Mesothelial cell of epicardium (in vitro differentiated cells): Measurements from ENCODE around the gene NCOA1. TPM values are rescaled to one million over a fixed set of nuclear protein-coding genes. Genes with fewer than 3 reads are reported as not detected.

ENCODE experiments used
- DNase-seq, 2 experiments: peaks; one replicate each; pipeline ENCODE4 v3.0.0; 2021; ENCODE audit warnings: low spot score in 2 of 2; ENCODE audit not compliant: unreplicated experiment in 2 of 2
- H3K27ac Mint-ChIP-seq: 2 replicates; pipeline ENCODE4 v1.8.0; 2021; ENCODE audit warnings: mixed read lengths
- H3K27me3 Mint-ChIP-seq: 2 replicates; pipeline ENCODE4 v1.8.0; 2021; ENCODE audit warnings: low read depth, mixed read lengths
- H3K36me3 Mint-ChIP-seq: 2 replicates; pipeline ENCODE4 v1.8.0; 2021; ENCODE audit warnings: mixed read lengths
- H3K4me1 Mint-ChIP-seq: 2 replicates; pipeline ENCODE4 v1.8.0; 2021; ENCODE audit warnings: mixed read lengths
- H3K4me3 Mint-ChIP-seq: 2 replicates; pipeline ENCODE4 v1.8.0; 2021; ENCODE audit warnings: mild to moderate bottlenecking, moderate library complexity, mixed read lengths
- H3K9me3 Mint-ChIP-seq: 2 replicates; pipeline ENCODE4 v1.8.0; 2021; ENCODE audit warnings: mixed read lengths
- total RNA-seq: library from RNA; stranded (reverse); gene quantifications from 3 replicates; pipeline ENCODE4 v1.2.1, GENCODE V29; 2021
- TF ChIP-seq, protein P1 (sequence below): fragments of 200-600 bp; sonication (generic); IDR thresholded peaks from one replicate; pipeline ENCODE4 v1.5.0; 2021; ENCODE audit warnings: antibody characterized with exemption; ENCODE audit not compliant: unreplicated experiment

NCOA1 gene
- total RNA-seq, 1 donor from 2014 or later: 35.1 TPM

DNA sequence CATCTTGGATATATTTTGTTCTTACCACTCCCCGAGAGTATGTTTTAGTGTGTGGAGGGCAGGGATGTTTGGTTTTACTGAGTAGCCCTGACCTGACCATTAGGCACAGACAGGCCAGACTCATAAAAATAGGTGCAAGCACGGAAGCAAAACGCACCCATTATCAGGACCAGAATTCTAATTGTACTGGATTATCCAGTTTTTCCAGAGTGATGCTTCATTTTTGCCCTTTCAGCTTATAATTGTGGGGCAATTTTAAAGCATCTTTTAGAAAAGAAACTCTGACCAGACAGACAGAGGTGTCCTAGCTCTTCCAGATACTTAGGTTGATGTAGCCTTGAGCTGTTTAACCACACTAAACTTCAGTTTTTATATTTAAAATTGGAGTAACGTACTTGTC, 4.4 kb downstream of the NCOA1 start:
- H3K4me1 Mint-ChIP-seq: peaks cover 27% of the 10 kb centered on the region
- H3K9me3 Mint-ChIP-seq: no peaks in the 10 kb centered on the region
- TF ChIP-seq, protein P1, sequence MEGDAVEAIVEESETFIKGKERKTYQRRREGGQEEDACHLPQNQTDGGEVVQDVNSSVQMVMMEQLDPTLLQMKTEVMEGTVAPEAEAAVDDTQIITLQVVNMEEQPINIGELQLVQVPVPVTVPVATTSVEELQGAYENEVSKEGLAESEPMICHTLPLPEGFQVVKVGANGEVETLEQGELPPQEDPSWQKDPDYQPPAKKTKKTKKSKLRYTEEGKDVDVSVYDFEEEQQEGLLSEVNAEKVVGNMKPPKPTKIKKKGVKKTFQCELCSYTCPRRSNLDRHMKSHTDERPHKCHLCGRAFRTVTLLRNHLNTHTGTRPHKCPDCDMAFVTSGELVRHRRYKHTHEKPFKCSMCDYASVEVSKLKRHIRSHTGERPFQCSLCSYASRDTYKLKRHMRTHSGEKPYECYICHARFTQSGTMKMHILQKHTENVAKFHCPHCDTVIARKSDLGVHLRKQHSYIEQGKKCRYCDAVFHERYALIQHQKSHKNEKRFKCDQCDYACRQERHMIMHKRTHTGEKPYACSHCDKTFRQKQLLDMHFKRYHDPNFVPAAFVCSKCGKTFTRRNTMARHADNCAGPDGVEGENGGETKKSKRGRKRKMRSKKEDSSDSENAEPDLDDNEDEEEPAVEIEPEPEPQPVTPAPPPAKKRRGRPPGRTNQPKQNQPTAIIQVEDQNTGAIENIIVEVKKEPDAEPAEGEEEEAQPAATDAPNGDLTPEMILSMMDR: no peak
- H3K27ac Mint-ChIP-seq: no peak overlapping the region
- no peaks in the 10 kb centered on the region for H3K27me3 Mint-ChIP-seq
- no peak overlapping the region for H3K4me3 Mint-ChIP-seq
- H3K36me3 Mint-ChIP-seq: no peaks in the 10 kb centered on the region
- no peak for DNase-seq

DNA sequence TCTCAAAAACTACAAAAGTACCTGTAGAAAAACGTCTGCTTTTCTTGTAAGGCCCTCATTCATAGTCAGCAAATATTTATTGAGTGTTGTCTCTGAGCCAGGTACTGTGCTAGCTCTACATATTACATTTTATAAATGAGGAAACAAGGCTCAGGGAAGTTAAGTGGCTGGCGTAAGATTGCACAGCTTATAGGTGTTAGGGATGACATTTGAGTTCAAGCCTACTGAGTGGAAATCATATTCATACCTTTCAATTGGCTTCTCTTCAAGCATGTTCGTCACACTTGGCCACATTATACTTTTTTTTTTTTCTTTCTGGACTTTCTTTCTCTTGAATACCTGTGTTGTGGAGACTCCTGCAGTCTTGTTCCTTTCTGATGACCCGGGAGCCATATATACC, 5.9 kb downstream of the NCOA1 start:
- no peaks in the 10 kb centered on the region for H3K36me3 Mint-ChIP-seq
- no peak overlapping the region for H3K4me3 Mint-ChIP-seq
- DNase-seq: no peak
- H3K27ac Mint-ChIP-seq: no peak overlapping the region
- TF ChIP-seq, protein P1: no peak
- peaks cover 25% of the 10 kb centered on the region for H3K4me1 Mint-ChIP-seq
- H3K27me3 Mint-ChIP-seq: no peaks in the 10 kb centered on the region
- H3K9me3 Mint-ChIP-seq: no peaks in the 10 kb centered on the region

DNA sequence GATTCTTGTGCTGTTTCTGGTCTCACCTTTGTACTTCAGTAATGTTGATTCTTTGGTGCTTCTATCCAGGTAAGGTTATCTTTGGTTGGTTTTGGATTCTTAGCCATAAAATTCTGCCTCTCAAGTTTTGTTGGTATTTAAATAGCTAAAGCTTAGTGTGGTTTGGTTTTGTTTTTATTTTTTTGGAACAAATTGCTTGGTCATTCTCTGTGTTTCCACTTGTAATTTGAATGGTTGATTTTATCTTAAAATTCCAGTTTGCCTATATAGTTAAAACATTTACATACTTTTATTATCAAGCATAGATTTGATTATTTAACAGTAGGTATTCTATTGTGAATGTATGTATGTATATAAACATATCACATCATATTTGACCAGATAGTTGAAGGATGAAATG, 6.6 kb downstream of the NCOA1 start:
- H3K4me1 Mint-ChIP-seq: peaks cover 18% of the 10 kb centered on the region
- TF ChIP-seq, protein P1: no peak
- H3K27me3 Mint-ChIP-seq: no peaks in the 10 kb centered on the region
- no peaks in the 10 kb centered on the region for H3K9me3 Mint-ChIP-seq
- H3K36me3 Mint-ChIP-seq: no peaks in the 10 kb centered on the region
- no peak overlapping the region for H3K4me3 Mint-ChIP-seq
- no peak for DNase-seq
- no peak overlapping the region for H3K27ac Mint-ChIP-seq

DNA sequence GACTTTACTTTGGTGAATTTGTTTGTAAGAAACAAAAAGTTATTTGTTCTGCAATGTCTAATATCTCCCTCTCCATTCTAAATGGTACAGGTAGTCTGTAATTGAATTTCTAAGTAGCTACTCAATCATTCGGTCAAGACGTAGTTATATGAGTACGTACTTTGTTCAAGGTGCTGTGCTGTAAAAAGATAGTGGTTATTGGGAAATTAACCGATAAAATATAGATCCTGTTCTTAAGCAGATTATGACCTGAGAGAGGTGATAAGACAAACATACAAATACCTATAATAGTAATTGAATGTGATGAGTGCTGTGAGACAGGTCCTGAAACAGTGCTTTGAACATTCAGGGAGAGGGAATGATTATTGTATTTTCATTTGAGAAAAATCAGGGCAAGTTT, 7.1 kb downstream of the NCOA1 start:
- H3K4me1 Mint-ChIP-seq: peaks cover 13% of the 10 kb centered on the region
- no peaks in the 10 kb centered on the region for H3K9me3 Mint-ChIP-seq
- H3K4me3 Mint-ChIP-seq: no peak overlapping the region
- H3K27ac Mint-ChIP-seq: no peak overlapping the region
- no peaks in the 10 kb centered on the region for H3K27me3 Mint-ChIP-seq
- TF ChIP-seq, protein P1: no peak
- H3K36me3 Mint-ChIP-seq: no peaks in the 10 kb centered on the region
- DNase-seq: no peak

DNA sequence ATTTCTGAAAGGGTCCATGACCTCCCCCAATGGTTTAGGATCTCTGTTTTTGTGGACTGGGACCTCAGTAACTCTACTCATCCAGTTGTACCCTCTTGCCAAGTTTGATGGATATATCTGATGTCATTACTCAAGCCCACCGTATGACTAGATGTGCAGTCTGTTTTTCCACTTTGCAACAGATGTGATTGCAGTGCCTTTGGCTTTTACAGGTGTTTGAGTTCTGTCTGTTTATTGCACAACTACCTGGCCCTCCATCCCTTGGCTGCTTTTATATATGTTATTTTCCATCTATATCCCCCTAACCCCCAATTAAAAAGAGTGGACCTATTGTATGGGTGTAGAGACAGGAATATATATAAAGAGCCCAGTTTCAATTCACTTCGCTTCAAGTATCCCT, 10.8 kb downstream of the NCOA1 start:
- no peaks in the 10 kb centered on the region for H3K4me1 Mint-ChIP-seq
- DNase-seq: no peak
- no peaks in the 10 kb centered on the region for H3K27me3 Mint-ChIP-seq
- no peak overlapping the region for H3K27ac Mint-ChIP-seq
- H3K9me3 Mint-ChIP-seq: no peaks in the 10 kb centered on the region
- H3K36me3 Mint-ChIP-seq: peaks cover 3% of the 10 kb centered on the region
- TF ChIP-seq, protein P1: no peak
- no peak overlapping the region for H3K4me3 Mint-ChIP-seq

DNA sequence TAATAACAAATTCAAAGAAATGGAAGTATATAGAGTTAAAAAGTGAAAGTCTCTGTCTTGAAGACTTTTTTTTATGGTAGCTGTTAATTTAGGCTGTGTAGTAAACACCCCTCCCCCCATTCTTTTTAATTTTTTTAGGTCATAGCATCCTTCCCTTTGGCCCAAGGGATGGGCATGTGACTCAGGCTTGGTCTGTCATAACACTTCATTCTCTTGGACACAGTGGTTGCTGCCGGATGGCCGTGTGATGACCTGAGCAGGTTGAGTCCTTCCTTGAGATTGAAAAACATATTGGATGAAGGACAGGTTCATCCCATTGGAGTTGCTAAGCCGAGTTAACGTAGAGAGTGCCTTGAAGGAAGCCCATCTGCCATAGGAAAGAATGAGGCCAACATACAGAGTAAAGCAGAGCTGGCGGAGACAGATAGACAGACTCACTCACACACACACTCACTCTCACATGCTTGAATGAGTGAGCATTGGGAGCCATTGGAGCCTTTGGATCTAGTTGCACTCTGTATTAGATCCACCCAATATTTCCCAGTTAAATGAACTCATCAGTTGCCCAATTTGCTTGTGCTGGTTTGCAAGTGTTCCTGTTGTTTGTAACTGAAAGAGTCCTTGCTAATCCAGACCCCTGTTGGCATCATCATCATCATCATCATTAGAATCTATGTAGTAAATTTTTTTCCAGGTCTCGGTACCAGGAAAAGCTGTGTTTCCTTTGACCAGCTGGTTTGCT, 14.7 kb downstream of the NCOA1 start:
- TF ChIP-seq, protein P1: no peak
- Mint-ChIP-seq H3K4me3 (no peak overlapping the region), H3K9me3 (no peaks in the 10 kb centered on the region), H3K27ac (no peak overlapping the region), H3K4me1 (no peaks in the 10 kb centered on the region), H3K36me3 (peaks cover 3% of the 10 kb centered on the region), H3K27me3 (no peaks in the 10 kb centered on the region)
- no peak for DNase-seq
